Nephron progenitor cell (in vitro differentiated cells): ENCODE measurements around the gene RHAG.
"Not testable (repeated sequence)": the region's sequence is repeated elsewhere in the genome, so short reads cannot be mapped to it uniquely, and the experiment has no call there.

Experiments
- DNase-seq: peaks from one replicate; pipeline ENCODE4 v3.0.0; 2021
- H3K27ac Mint-ChIP-seq: 2 replicates; pipeline ENCODE4 v1.8.0; 2021; ENCODE audit warnings: mild to moderate bottlenecking, moderate library complexity, mixed read lengths
- H3K27me3 Mint-ChIP-seq: 2 replicates; pipeline ENCODE4 v1.8.0; 2021; ENCODE audit warnings: mild to moderate bottlenecking, low read depth, mixed read lengths; ENCODE audit not compliant: poor library complexity
- H3K36me3 Mint-ChIP-seq: 2 replicates; pipeline ENCODE4 v1.8.0; 2021; ENCODE audit warnings: low read depth, mixed read lengths
- H3K4me1 Mint-ChIP-seq: 2 replicates; pipeline ENCODE4 v1.8.0; 2021; ENCODE audit warnings: mixed read lengths
- H3K4me3 Mint-ChIP-seq: 2 replicates; pipeline ENCODE4 v1.8.0; 2021; ENCODE audit warnings: mild to moderate bottlenecking, moderate library complexity, mixed read lengths
- H3K9me3 Mint-ChIP-seq: 2 replicates; pipeline ENCODE4 v1.8.0; 2021; ENCODE audit warnings: mild to moderate bottlenecking, moderate library complexity, mixed read lengths
- CTCF ChIP-seq: fragments of 200-600 bp; sonication (generic); IDR thresholded peaks from 2 replicates; pipeline ENCODE4 v1.5.0; 2021; ENCODE audit warnings: antibody characterized with exemption

The RHAG gene

GRCh38 chr6:49626811-49627210 lies 9.8 kb downstream of the RHAG start:
- Mint-ChIP-seq H3K27me3 (no peaks in the 10 kb centered on the region), H3K36me3 (no peaks in the 10 kb centered on the region), H3K4me3 (no peak overlapping the region), H3K9me3 (peaks cover 5% of the 10 kb centered on the region), H3K27ac (no peak overlapping the region), H3K4me1 (no peaks in the 10 kb centered on the region)
- no peak for DNase-seq
- TF ChIP-seq CTCF: no peak

- H3K27ac Mint-ChIP-seq: no peak overlapping the region
- H3K4me1 Mint-ChIP-seq: no peaks in the 10 kb centered on the region
- H3K4me3 Mint-ChIP-seq: no peak overlapping the region
- TF ChIP-seq CTCF: no peak
- no peaks in the 10 kb centered on the region for H3K9me3 Mint-ChIP-seq
- no peaks in the 10 kb centered on the region for H3K36me3 Mint-ChIP-seq
- no peak for DNase-seq
- H3K27me3 Mint-ChIP-seq: peaks cover 4% of the 10 kb centered on the region
Measured at GRCh38 chr6:49618257-49618656, 18.4 kb downstream of the RHAG start.

GRCh38 chr6:49614144-49614543 lies 22.5 kb downstream of the RHAG start:
- not testable (repeated sequence) for H3K9me3 Mint-ChIP-seq

GRCh38 chr6:49609285-49609684 lies 27.4 kb downstream of the RHAG start:
- Mint-ChIP-seq H3K36me3 (no peaks in the 10 kb centered on the region), H3K9me3 (no peaks in the 10 kb centered on the region), H3K27ac (no peak overlapping the region), H3K4me1 (no peaks in the 10 kb centered on the region), H3K4me3 (no peak overlapping the region), H3K27me3 (no peaks in the 10 kb centered on the region)
- DNase-seq: no peak
- no peak for TF ChIP-seq CTCF

More at GRCh38 chr6:49614144-49614543, 22.5 kb downstream of the RHAG start:
- not testable (repeated sequence) for H3K4me1 Mint-ChIP-seq, DNase-seq, H3K27ac Mint-ChIP-seq, H3K27me3 Mint-ChIP-seq, H3K36me3 Mint-ChIP-seq, H3K4me3 Mint-ChIP-seq

- H3K27me3 Mint-ChIP-seq, H3K27ac Mint-ChIP-seq, H3K4me3 Mint-ChIP-seq, DNase-seq, H3K4me1 Mint-ChIP-seq, H3K36me3 Mint-ChIP-seq, H3K9me3 Mint-ChIP-seq: not testable (repeated sequence)
Measured at GRCh38 chr6:49608275-49608674, 28.4 kb downstream of the RHAG start.

GRCh38 chr6:49607391-49607982 lies 29.2 kb downstream of the RHAG start:
- Mint-ChIP-seq H3K4me3 (no peak overlapping the region), H3K27ac (no peak overlapping the region), H3K27me3 (no peaks in the 10 kb centered on the region), H3K36me3 (no peaks in the 10 kb centered on the region), H3K4me1 (no peaks in the 10 kb centered on the region), H3K9me3 (peaks cover 4% of the 10 kb centered on the region)
- no peak for DNase-seq
- TF ChIP-seq CTCF: no peak

GRCh38 chr6:49606721-49607390 lies 29.8 kb downstream of the RHAG start:
- Mint-ChIP-seq H3K27ac (no peak overlapping the region), H3K27me3 (no peaks in the 10 kb centered on the region), H3K4me3 (no peak overlapping the region), H3K36me3 (no peaks in the 10 kb centered on the region), H3K9me3 (peaks cover 4% of the 10 kb centered on the region), H3K4me1 (no peaks in the 10 kb centered on the region)
- TF ChIP-seq CTCF: peak; percentile 92
- DNase-seq: peak; percentile 29

DNA sequence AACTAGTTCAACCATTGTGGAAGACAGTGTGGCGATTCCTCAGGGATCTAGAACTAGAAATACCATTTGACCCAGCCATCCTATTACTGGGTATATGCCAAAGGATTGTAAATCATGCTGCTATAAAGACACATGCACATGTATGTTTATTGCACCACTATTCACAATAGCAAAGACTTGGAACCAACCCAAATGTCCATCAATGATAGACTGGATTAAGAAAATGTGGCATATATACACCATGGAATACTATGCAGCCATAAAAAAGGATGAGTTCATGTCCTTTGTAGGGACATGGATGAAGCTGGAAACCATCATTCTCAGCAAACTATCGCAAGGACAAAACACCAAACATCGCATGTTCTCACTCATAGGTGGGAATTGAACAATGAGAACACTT lies 32.6 kb downstream of the RHAG start:
- not testable (repeated sequence) for H3K27ac Mint-ChIP-seq, H3K36me3 Mint-ChIP-seq, H3K27me3 Mint-ChIP-seq, H3K4me1 Mint-ChIP-seq, H3K4me3 Mint-ChIP-seq, DNase-seq
- peaks cover 16% of the 10 kb centered on the region for H3K9me3 Mint-ChIP-seq

GRCh38 chr6:49587262-49587661 lies 49.4 kb downstream of the RHAG start:
- H3K4me1 Mint-ChIP-seq, DNase-seq, H3K27me3 Mint-ChIP-seq, H3K27ac Mint-ChIP-seq, H3K36me3 Mint-ChIP-seq, H3K9me3 Mint-ChIP-seq, H3K4me3 Mint-ChIP-seq: not testable (repeated sequence)
